AG09319 (cell line): ENCODE data around the gene MMS22L.
A peak's percentile ranks its signal among the peaks of the same experiment; 100 is the strongest.

Experiments used
- DNase-seq: peaks from one replicate; pipeline ENCODE4 v3.0.0-alpha.2; 2010; ENCODE audit warnings: low read depth; ENCODE audit errors: extremely low read depth
- CTCF ChIP-seq: IDR thresholded peaks from 2 replicates; pipeline ENCODE4 v1.5.1; 2011; ENCODE audit warnings: low read depth, mild to moderate bottlenecking, inconsistent platforms, low read length, moderate library complexity

Gene MMS22L

GRCh38 chr6:97305414-97306066 lies 22.5 kb upstream of the MMS22L start:
- TF ChIP-seq CTCF, result no peak
- DNase-seq, result no peak

- DNase-seq, result no peak
- TF ChIP-seq CTCF, result no peak
These were observed 21.7 kb upstream of the MMS22L start for GRCh38 chr6:97304701-97305100.

DNA sequence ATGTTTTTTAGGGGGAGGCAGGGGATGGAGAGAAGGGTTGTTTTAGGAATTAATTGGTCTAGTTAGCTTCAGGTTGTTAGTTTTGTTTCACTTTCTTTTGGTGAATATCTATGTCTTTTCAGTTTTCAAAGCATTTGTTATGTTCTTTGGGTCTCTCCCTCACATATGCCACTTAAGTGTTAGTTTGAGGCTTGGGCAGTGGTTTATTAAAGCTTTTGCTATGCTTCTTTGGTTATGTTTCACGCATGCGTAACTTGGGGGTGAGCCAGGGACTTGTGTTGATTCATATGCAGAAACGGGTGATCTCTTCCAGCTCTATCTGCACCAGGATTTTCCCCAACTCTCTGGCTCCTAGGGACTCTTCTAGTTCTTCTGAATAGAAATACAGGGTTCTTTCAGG lies 11.4 kb upstream of the MMS22L start:
- no peak for TF ChIP-seq CTCF
- peak; percentile 32 for DNase-seq

DNA sequence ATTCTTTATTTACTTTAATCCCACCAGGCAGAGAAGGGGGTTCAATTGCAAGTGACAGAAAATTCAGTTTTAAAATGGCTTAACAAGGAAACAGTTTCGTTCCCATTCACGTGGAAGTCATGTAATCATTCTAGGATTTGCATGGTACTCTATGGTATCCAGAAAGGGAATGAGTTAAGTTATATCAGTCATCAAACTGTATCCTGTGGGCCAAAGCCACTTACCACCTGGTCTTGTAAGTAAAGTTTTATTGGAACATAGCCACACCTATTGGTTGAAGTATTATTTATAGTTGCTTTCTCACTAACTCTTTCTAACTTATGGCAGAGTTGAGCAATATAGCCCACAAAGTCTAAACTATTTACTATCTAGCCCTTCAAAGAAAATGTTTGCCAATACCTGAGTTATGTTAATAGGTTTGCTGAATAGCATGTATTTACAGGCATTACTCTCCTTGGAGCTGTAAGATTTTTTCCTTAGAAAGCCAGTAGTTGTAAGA lies 10.2 kb upstream of the MMS22L start:
- no peak for DNase-seq
- no peak for TF ChIP-seq CTCF

DNA sequence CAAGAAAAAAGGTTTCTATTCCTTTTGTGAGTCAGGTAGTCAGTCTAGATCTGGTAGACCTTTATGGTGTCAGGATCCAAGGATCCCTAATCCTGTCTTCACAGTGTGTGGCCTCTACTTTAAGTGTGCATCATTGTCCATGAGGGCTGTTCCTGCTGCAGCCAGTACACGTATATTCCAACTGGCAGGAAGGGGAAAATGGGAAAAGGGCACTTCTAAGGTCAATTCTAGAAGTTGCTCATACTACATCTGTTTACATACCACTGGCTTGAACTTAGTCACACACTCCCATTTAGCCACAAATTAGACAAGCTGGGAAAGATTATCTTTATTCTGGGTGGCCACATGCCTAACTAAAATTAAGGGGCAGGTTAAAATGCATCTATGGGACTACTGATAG lies 9.7 kb upstream of the MMS22L start:
- DNase-seq, result no peak
- no peak for TF ChIP-seq CTCF

DNA sequence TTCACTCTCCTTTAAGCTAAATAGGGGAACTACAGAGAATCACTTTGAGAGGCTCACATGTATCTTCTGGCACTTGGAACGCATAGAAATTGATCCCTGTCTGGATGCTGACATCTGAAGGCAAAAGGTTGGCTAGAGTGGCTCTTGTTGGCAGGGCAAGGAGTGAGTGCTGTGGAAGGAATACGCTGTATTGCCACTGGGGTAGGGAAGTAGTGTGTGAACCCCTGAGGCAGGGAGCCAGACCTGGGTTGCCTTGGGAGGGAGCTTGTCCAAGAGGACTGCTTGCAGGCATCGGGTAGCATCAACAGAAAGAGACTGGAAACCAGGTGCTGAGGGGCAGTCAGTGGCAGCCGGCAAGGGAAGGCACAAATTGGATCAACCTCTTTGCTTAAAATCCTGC lies 8.9 kb upstream of the MMS22L start:
- no peak for DNase-seq

GRCh38 chr6:97289332-97289731 lies 6.3 kb upstream of the MMS22L start:
- no peak for TF ChIP-seq CTCF
- DNase-seq, result no peak

More for the DNA sequence above, 8.9 kb upstream of the MMS22L start:
- TF ChIP-seq CTCF, result no peak
